Liver (tissue), 3 donors: ENCODE results near the gene ABCC8.

Source experiments
- CTCF ChIP-seq: fragments of 150-350 bp; IDR thresholded peaks from 2 replicates; pipeline ENCODE4 v1.5.1; 2017; ENCODE audit warnings: improper control_type of control experiment, low read depth, low read length; ENCODE audit not compliant: missing input control
- GABPA ChIP-seq, 2 donors: IDR thresholded peaks in 1 of 2; conservative IDR thresholded peaks in 1 of 2; 2 replicates each; pipeline ENCODE4 v1.6.1; 2016; ENCODE audit warnings: antibody characterized with exemption in 2 of 2, mild to moderate bottlenecking in 1 of 2, moderate library complexity in 1 of 2
- RXRA ChIP-seq, 2 donors: IDR thresholded peaks; 2 replicates each; pipeline ENCODE4 v1.6.1; 2017 to 2018; ENCODE audit warnings: antibody characterized with exemption in 2 of 2, mild to moderate bottlenecking in 1 of 2
- SP1 ChIP-seq: IDR thresholded peaks from 2 replicates; pipeline ENCODE4 v1.6.1; 2018; ENCODE audit warnings: antibody characterized with exemption, mild to moderate bottlenecking
- TF ChIP-seq, protein P1 (sequence below): IDR thresholded peaks from 2 replicates; pipeline ENCODE4 v1.6.1; 2016; ENCODE audit warnings: antibody characterized with exemption
- donor health status: healthy.
- donor health status: healthy.

DNA sequence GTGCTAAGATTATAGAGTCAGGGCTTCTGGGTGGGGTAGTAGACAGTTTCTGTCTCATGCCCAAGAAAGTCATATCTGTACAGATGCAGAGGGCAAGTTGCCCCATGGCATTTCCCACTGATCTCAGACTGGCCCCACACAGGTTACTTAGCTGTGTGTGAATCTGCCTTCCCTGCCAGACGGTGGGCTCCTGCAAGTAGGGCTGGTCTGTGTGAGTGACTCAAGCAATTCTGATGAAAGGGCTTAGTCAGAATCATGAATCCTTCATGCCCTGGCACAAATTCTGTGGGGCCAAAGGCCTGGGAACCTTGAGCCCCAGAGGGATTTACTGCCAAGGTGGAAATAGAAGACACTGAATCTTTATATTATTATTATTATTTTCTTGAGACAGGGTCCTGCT is 37.2 kb upstream of the ABCC8 start:
- TF ChIP-seq RXRA (IDR thresholded peaks at IDR 0.05): no peak
- no peak for TF ChIP-seq GABPA (IDR thresholded peaks at IDR 0.05 in 1 of 2, conservative IDR thresholded peaks at IDR 0.05 in 1 of 2)
- TF ChIP-seq CTCF: no peak
- TF ChIP-seq, protein P1, sequence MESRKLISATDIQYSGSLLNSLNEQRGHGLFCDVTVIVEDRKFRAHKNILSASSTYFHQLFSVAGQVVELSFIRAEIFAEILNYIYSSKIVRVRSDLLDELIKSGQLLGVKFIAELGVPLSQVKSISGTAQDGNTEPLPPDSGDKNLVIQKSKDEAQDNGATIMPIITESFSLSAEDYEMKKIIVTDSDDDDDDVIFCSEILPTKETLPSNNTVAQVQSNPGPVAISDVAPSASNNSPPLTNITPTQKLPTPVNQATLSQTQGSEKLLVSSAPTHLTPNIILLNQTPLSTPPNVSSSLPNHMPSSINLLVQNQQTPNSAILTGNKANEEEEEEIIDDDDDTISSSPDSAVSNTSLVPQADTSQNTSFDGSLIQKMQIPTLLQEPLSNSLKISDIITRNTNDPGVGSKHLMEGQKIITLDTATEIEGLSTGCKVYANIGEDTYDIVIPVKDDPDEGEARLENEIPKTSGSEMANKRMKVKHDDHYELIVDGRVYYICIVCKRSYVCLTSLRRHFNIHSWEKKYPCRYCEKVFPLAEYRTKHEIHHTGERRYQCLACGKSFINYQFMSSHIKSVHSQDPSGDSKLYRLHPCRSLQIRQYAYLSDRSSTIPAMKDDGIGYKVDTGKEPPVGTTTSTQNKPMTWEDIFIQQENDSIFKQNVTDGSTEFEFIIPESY: no peak
- no peak for TF ChIP-seq SP1
